Kidney epithelial cell (primary cell): Measurements from ENCODE around the gene NDUFS3. TPM values are rescaled to one million over a fixed set of nuclear protein-coding genes. Genes with fewer than 3 reads are reported as not detected.
"Not testable (repeated sequence)": the region's sequence is repeated elsewhere in the genome, so short reads cannot be mapped to it uniquely, and the experiment has no call there.

Source experiments
- DNase-seq: peaks from one replicate; pipeline ENCODE4 v3.0.0-alpha.2; 2010; ENCODE audit warnings: low read depth
- H3K27me3 ChIP-seq: 2 replicates; pipeline ENCODE4 v1.6.0; 2011; ENCODE audit warnings: low read length; ENCODE audit not compliant: control insufficient read depth, insufficient read depth
- H3K36me3 ChIP-seq: 2 replicates; pipeline ENCODE4 v1.5.1; 2011; ENCODE audit warnings: low read length; ENCODE audit not compliant: control insufficient read depth, insufficient read depth
- H3K4me3 ChIP-seq: 2 replicates; pipeline ENCODE4 v1.5.1; 2011; ENCODE audit warnings: low read depth, mild to moderate bottlenecking, control low read depth, low read length
- CTCF ChIP-seq: IDR thresholded peaks from 2 replicates; pipeline ENCODE4 v1.5.1; 2011; ENCODE audit warnings: mild to moderate bottlenecking, moderate library complexity, low read length, control low read depth, inconsistent platforms; ENCODE audit not compliant: insufficient read depth, poor library complexity, severe bottlenecking
- total RNA-seq: library from RNA; depleted of rRNA; stranded (reverse); fragments of >200 nt; gene quantifications from 2 replicates; pipeline ENCODE4 v1.2.3, GENCODE V29; 2015

Gene NDUFS3
- total RNA-seq, 1 donor from 2014 or later: 84.5 TPM

DNA sequence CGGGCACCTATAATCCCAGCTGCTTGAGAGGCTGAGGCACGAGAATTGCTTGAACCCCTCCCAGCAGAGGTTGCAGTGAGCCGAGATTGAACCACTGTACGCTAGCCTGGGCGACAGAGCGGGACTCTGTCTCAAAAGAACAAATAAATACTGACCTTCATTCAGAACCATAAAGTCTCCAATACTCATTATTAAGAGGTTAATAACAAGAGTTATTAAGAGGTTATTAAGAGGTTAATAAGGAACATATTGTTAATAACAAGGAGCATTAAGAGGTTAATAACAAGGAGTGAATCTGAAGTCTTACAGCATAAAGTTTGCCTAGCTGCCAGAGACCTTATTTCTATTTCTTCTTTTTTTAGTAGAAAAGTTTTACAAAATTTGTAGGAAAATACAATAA, 33.6 kb upstream of the NDUFS3 start:
- H3K4me3 ChIP-seq: no peak overlapping the region
- no peaks in the 10 kb centered on the region for H3K27me3 ChIP-seq
- TF ChIP-seq CTCF: no peak
- no peak for DNase-seq
- no peaks in the 10 kb centered on the region for H3K36me3 ChIP-seq

GRCh38 chr11:47546274-47546673, 32.6 kb upstream of the NDUFS3 start:
- H3K36me3 ChIP-seq, DNase-seq, H3K27me3 ChIP-seq, H3K4me3 ChIP-seq: not testable (repeated sequence)

- DNase-seq: no peak
- no peaks in the 10 kb centered on the region for H3K27me3 ChIP-seq
- no peaks in the 10 kb centered on the region for H3K36me3 ChIP-seq
- no peak for TF ChIP-seq CTCF
- no peak overlapping the region for H3K4me3 ChIP-seq
Observed at GRCh38 chr11:47550288-47551047, 28.4 kb upstream of the NDUFS3 start.

DNA sequence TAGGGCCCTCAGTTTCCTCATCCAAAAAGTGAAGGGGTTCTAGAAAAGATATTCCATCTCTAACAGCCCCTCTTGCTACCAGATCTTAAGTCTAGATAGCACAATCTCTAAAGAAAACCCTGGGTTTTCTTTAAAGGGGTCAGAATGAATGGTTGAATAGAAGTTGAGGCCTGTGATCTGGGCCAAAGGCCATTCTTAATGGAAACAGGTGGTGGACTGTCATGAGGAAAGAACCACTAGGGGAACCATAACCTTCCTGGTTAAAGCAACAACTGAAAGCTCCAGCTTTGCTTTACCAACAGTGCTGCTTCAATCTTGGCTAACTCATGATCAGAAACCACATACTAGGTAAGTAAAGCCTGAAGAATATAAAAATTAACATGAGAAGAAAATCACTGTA, 27.8 kb upstream of the NDUFS3 start:
- H3K36me3 ChIP-seq: no peaks in the 10 kb centered on the region
- no peak overlapping the region for H3K4me3 ChIP-seq
- peak; percentile 41 for TF ChIP-seq CTCF
- no peaks in the 10 kb centered on the region for H3K27me3 ChIP-seq
- DNase-seq: no peak

- no peak for DNase-seq
- no peaks in the 10 kb centered on the region for H3K27me3 ChIP-seq
- no peak for TF ChIP-seq CTCF
- H3K4me3 ChIP-seq: peak overlapping the region; percentile 66
- H3K36me3 ChIP-seq: no peaks in the 10 kb centered on the region
Observed at GRCh38 chr11:47552056-47552565, 26.8 kb upstream of the NDUFS3 start.

DNA sequence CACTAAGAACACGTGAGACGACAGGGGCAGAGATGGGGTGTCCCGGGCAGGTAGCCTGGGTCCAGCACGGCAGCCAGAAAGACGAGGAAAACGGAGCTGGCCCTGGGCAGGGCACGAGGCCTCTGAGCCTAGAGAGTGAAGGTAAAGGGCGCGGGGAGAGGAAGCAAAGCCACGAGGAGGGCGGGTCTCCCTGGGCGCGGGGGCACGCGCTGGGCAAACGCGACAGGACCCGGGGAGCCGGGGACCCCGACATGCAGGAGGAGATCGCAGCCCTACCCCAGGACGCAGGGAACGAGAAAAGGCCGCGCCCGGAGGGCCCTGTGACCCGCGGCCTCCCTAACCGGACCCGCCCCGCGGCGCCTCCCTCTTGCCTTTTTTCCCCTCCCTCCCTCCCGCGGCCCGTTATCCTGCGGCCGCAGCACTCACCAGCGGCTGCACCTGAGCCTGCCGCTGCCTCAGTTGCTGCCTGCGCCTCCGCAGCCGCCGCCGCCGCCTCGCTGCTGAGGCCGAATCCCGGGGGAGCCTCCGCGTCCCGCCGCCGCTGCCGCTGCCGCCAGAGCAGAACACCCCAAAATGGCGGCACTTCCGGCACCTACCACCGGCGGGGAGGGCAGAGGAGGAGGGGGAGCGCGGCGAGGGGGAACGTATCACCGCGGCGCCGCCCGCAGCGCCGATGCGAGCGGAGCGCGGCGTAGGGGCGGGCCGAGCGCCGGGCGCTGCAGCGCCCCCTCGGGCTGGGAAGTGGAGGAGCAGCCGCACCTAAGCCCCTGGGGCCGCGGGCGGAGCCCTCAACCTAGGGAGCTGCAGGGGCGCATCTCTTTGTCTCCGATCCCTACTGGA, 26.1 kb upstream of the NDUFS3 start, which contains the start of gene CELF1:
CELF1 (minus strand) TSS at position 567 of the 840 bp plus-strand sequence. CDS start 53,609 bp downstream, outside the sequence.
- peak; percentile 51 for TF ChIP-seq CTCF
- Histone ChIP-seq H3K27me3 (no peaks in the 10 kb centered on the region), H3K4me3 (peak within 1 kb of the TSS; percentile 66), H3K36me3 (no peaks in the 10 kb centered on the region)
- peak; percentile 39 for DNase-seq
